ENCODE measurements around the gene DNAH9. TPM values are rescaled to one million over a fixed set of nuclear protein-coding genes. Genes with fewer than 3 reads are reported as not detected.
A peak's percentile ranks its signal among the peaks of the same experiment; 100 is the strongest.

The DNAH9 gene
- total RNA-seq, 4 donors from 2014 or later: 1.2 to 7.7 (median 4.3) TPM

- H3K4me1 ChIP-seq: no peaks in the 10 kb centered on the region
- intact Hi-C loops (cut with DNase I; ENCODE audit: low total_unique reads): no loop called here
- no peaks in the 10 kb centered on the region for H3K27me3 ChIP-seq
- H3K9me3 ChIP-seq: no peaks in the 10 kb centered on the region
- H3K27ac ChIP-seq: peak overlapping the region in 1 of 2 donors; percentile 22
- TF ChIP-seq POLR2A (IDR thresholded peaks at IDR 0.05): no peak
- no peak for TF ChIP-seq CTCF (IDR thresholded peaks at IDR 0.05)
- DNase-seq: peak in 1 of 2 donors; percentile 15
- no peak overlapping the region for H3K4me3 ChIP-seq
- H3K36me3 ChIP-seq: no peaks in the 10 kb centered on the region
Measured at GRCh38 chr17:11899537-11899942, 301.3 kb downstream of the DNAH9 start.

- peak overlapping the region in 1 of 2 donors; percentile 22 for H3K27ac ChIP-seq
- intact Hi-C loops (cut with DNase I; ENCODE audit: low total_unique reads): no loop called here
Measured at GRCh38 chr17:11900041-11900476, 301.8 kb downstream of the DNAH9 start.

GRCh38 chr17:11900655-11901054 lies 302.4 kb downstream of the DNAH9 start:
- no peaks in the 10 kb centered on the region for H3K36me3 ChIP-seq
- DNase-seq: no peak
- H3K4me3 ChIP-seq: no peak overlapping the region
- H3K27ac ChIP-seq: no peak overlapping the region
- H3K27me3 ChIP-seq: no peaks in the 10 kb centered on the region
- TF ChIP-seq CTCF (IDR thresholded peaks at IDR 0.05) (no peak), POLR2A (IDR thresholded peaks at IDR 0.05) (no peak)
- no peaks in the 10 kb centered on the region for H3K9me3 ChIP-seq
- intact Hi-C loops (cut with DNase I; ENCODE audit: low total_unique reads): no loop called here
- no peaks in the 10 kb centered on the region for H3K4me1 ChIP-seq

More at GRCh38 chr17:11900041-11900476, 301.8 kb downstream of the DNAH9 start:
- no peak overlapping the region for H3K4me3 ChIP-seq
- no peaks in the 10 kb centered on the region for H3K4me1 ChIP-seq
- H3K9me3 ChIP-seq: no peaks in the 10 kb centered on the region
- no peak for TF ChIP-seq POLR2A (IDR thresholded peaks at IDR 0.05)
- no peak for TF ChIP-seq CTCF (IDR thresholded peaks at IDR 0.05)
- no peaks in the 10 kb centered on the region for H3K27me3 ChIP-seq
- peak in 1 of 2 donors; percentile 17 for DNase-seq
- H3K36me3 ChIP-seq: no peaks in the 10 kb centered on the region

GRCh38 chr17:11901931-11902330 lies 303.7 kb downstream of the DNAH9 start:
- intact Hi-C loops (cut with DNase I; ENCODE audit: low total_unique reads): no loop called here
- Histone ChIP-seq H3K36me3 (no peaks in the 10 kb centered on the region), H3K4me3 (no peak overlapping the region), H3K27ac (no peak overlapping the region), H3K27me3 (no peaks in the 10 kb centered on the region), H3K9me3 (no peaks in the 10 kb centered on the region), H3K4me1 (no peaks in the 10 kb centered on the region)
- no peak for DNase-seq
- TF ChIP-seq POLR2A (IDR thresholded peaks at IDR 0.05): no peak
- no peak for TF ChIP-seq CTCF (IDR thresholded peaks at IDR 0.05)

GRCh38 chr17:11908711-11909146 lies 310.5 kb downstream of the DNAH9 start:
- Histone ChIP-seq H3K4me3 (no peak overlapping the region), H3K27ac (no peak overlapping the region), H3K27me3 (no peaks in the 10 kb centered on the region), H3K4me1 (no peaks in the 10 kb centered on the region), H3K36me3 (no peaks in the 10 kb centered on the region), H3K9me3 (peaks cover 0 to 6% of the 10 kb centered on the region in 2 donors)
- no peak for DNase-seq
- TF ChIP-seq CTCF (IDR thresholded peaks at IDR 0.05) (no peak), POLR2A (IDR thresholded peaks at IDR 0.05) (no peak)
- intact Hi-C loops (cut with DNase I; ENCODE audit: low total_unique reads): no loop called here
